Measurements from ENCODE around the gene ZNF524. TPM values are rescaled to one million over a fixed set of nuclear protein-coding genes. Genes with fewer than 3 reads are reported as not detected.
A peak's percentile ranks its signal among the peaks of the same experiment; 100 is the strongest.

ZNF524 gene
- total RNA-seq, 2 donors from 2014 or later = 5.0 to 5.8 TPM

GRCh38 chr19:55585658-55586339 lies 14.3 kb upstream of the ZNF524 start:
- Histone ChIP-seq H3K9me3 (ENCODE audit: control insufficient read depth, low read length) (no peaks in the 10 kb centered on the region), H3K27ac (ENCODE audit: low read depth, low read length) (peak overlapping the region; percentile 70), H3K4me1 (ENCODE audit: control insufficient read depth, insufficient read depth, low read length) (no peaks in the 10 kb centered on the region), H3K36me3 (ENCODE audit: control insufficient read depth, insufficient read depth, low read length) (no peaks in the 10 kb centered on the region), H3K27me3 (ENCODE audit: control insufficient read depth, insufficient read depth, low read length, poor library complexity, severe bottlenecking) (no peaks in the 10 kb centered on the region), H3K4me3 (ENCODE audit: low read length) (peak overlapping the region; percentile 77), H3K9ac (ENCODE audit: extremely low read depth, low read length, poor library complexity, severe bottlenecking) (peak overlapping the region; percentile 6)
- H3K36me3 Mint-ChIP-seq (ENCODE audit: low read depth) = no peaks in the 10 kb centered on the region
- TF ChIP-seq CTCF (conservative IDR thresholded peaks at IDR 0.05) = no peak
- peaks cover 22% of the 10 kb centered on the region for H3K4me1 Mint-ChIP-seq
- no peaks in the 10 kb centered on the region for H3K9me3 Mint-ChIP-seq
- H3K4me3 Mint-ChIP-seq = peak overlapping the region; percentile 61
- DNase-seq = peak; percentile 91
- 23 to 26% methylated on average over 9 to 34 of the region's 36 CpGs for WGBS, 2 experiments (ENCODE audit: insufficient coverage in 1 of 2, insufficient read length in 1 of 2)
- H3K27ac Mint-ChIP-seq = peak overlapping the region; percentile 95
- peaks cover 9% of the 10 kb centered on the region for H3K27me3 Mint-ChIP-seq (ENCODE audit: insufficient read depth)

GRCh38 chr19:55586976-55587668 lies 13.0 kb upstream of the ZNF524 start:
- no peak for TF ChIP-seq CTCF (conservative IDR thresholded peaks at IDR 0.05)
- Histone ChIP-seq H3K9me3 (ENCODE audit: control insufficient read depth, low read length) (no peaks in the 10 kb centered on the region), H3K27me3 (ENCODE audit: control insufficient read depth, insufficient read depth, low read length, poor library complexity, severe bottlenecking) (no peaks in the 10 kb centered on the region), H3K27ac (ENCODE audit: low read depth, low read length) (peak overlapping the region; percentile 78), H3K36me3 (ENCODE audit: control insufficient read depth, insufficient read depth, low read length) (peaks cover 4% of the 10 kb centered on the region), H3K9ac (ENCODE audit: extremely low read depth, low read length, poor library complexity, severe bottlenecking) (peak overlapping the region; percentile 50), H3K4me1 (ENCODE audit: control insufficient read depth, insufficient read depth, low read length) (no peaks in the 10 kb centered on the region), H3K4me3 (ENCODE audit: low read length) (peak overlapping the region; percentile 77)
- Mint-ChIP-seq H3K9me3 (no peaks in the 10 kb centered on the region), H3K27ac (peak overlapping the region; percentile 95), H3K4me3 (peak overlapping the region; percentile 61), H3K27me3 (ENCODE audit: insufficient read depth) (peaks cover 19% of the 10 kb centered on the region), H3K36me3 (ENCODE audit: low read depth) (peaks cover 5% of the 10 kb centered on the region), H3K4me1 (peaks cover 14% of the 10 kb centered on the region)
- 2 to 5% methylated on average over 26 to 40 of the region's 40 CpGs for WGBS, 2 experiments (ENCODE audit: insufficient coverage in 1 of 2, insufficient read length in 1 of 2)
- peak; percentile 98 for DNase-seq

GRCh38 chr19:55588738-55589137 lies 11.3 kb upstream of the ZNF524 start:
- TF ChIP-seq CTCF (conservative IDR thresholded peaks at IDR 0.05) = no peak
- WGBS, 2 experiments (ENCODE audit: insufficient coverage in 1 of 2, insufficient read length in 1 of 2) = 93 to 94% methylated on average over 8 of the region's 8 CpGs
- H3K9me3 ChIP-seq (ENCODE audit: control insufficient read depth, low read length) = no peaks in the 10 kb centered on the region
- no peaks in the 10 kb centered on the region for H3K9me3 Mint-ChIP-seq
- peaks cover 22% of the 10 kb centered on the region for H3K27me3 Mint-ChIP-seq (ENCODE audit: insufficient read depth)
- H3K27ac Mint-ChIP-seq = no peak overlapping the region
- H3K4me3 ChIP-seq (ENCODE audit: low read length) = no peak overlapping the region
- no peak for DNase-seq
- peaks cover 8% of the 10 kb centered on the region for H3K36me3 Mint-ChIP-seq (ENCODE audit: low read depth)
- no peak overlapping the region for H3K9ac ChIP-seq (ENCODE audit: extremely low read depth, low read length, poor library complexity, severe bottlenecking)
- H3K4me1 Mint-ChIP-seq = peaks cover 14% of the 10 kb centered on the region
- no peak overlapping the region for H3K4me3 Mint-ChIP-seq
- H3K36me3 ChIP-seq (ENCODE audit: control insufficient read depth, insufficient read depth, low read length) = peaks cover 8% of the 10 kb centered on the region
- no peaks in the 10 kb centered on the region for H3K27me3 ChIP-seq (ENCODE audit: control insufficient read depth, insufficient read depth, low read length, poor library complexity, severe bottlenecking)
- no peaks in the 10 kb centered on the region for H3K4me1 ChIP-seq (ENCODE audit: control insufficient read depth, insufficient read depth, low read length)
- no peak overlapping the region for H3K27ac ChIP-seq (ENCODE audit: low read depth, low read length)

All from endodermal cell (in vitro differentiated cells).